A673 (cell line): ENCODE data around the gene PPP6R2. TPM values are rescaled to one million over a fixed set of nuclear protein-coding genes. Genes with fewer than 3 reads are reported as not detected.

Experiments used
- BruUV-seq: library from RNA; stranded (reverse); fragments of 400-500 nt; replicated peaks from 2 replicates; lab custom pipeline; 2021; lab: Mats Ljungman, UMichigan
- CTCF ChIA-PET: fragments of 300-600 bp; sonication (Branson Sonifier 250); formaldehyde crosslinking; loops from one replicate; lab custom pipeline; 2022; ENCODE audit warnings: antibody characterized with exemption; lab: Charles Lee
- POLR2A ChIA-PET: fragments of 300-600 bp; sonication (Branson Sonifier 250); formaldehyde crosslinking; loops from one replicate; lab custom pipeline; 2022; ENCODE audit warnings: antibody characterized with exemption; ENCODE audit not compliant: low non-redundant PET; lab: Charles Lee
- DNase-seq: peaks from one replicate; pipeline ENCODE4 v3.0.0-alpha.2; 2015; ENCODE audit warnings: low spot score
- H3K27ac ChIP-seq: fragments of 200-600 bp; sonication (generic); 2 replicates; pipeline ENCODE4 v1.5.1; 2016; ENCODE audit warnings: mixed run types, low read depth, mild to moderate bottlenecking, mixed read lengths, antibody characterized with exemption, low read length; ENCODE audit not compliant: poor library complexity, severe bottlenecking
- H3K27me3 ChIP-seq: fragments of 200-600 bp; sonication (generic); replicated peaks from 2 replicates; pipeline ENCODE4 v1.6.1; 2017; ENCODE audit warnings: mixed run types, low read depth, mild to moderate bottlenecking, mixed read lengths, antibody characterized with exemption, low read length; ENCODE audit not compliant: insufficient read depth, poor library complexity
- H3K36me3 ChIP-seq: fragments of 200-600 bp; sonication (generic); 2 replicates; pipeline ENCODE4 v1.6.1; 2016; ENCODE audit warnings: mixed run types, mild to moderate bottlenecking, mixed read lengths, antibody characterized with exemption, low read length; ENCODE audit not compliant: insufficient read depth, poor library complexity, severe bottlenecking
- H3K4me1 ChIP-seq: fragments of 200-600 bp; sonication (generic); 2 replicates; pipeline ENCODE4 v1.6.1; 2017; ENCODE audit warnings: mixed run types, mild to moderate bottlenecking, mixed read lengths, antibody characterized with exemption, low read length; ENCODE audit not compliant: insufficient read depth, poor library complexity, severe bottlenecking
- H3K4me3 ChIP-seq: fragments of 200-600 bp; sonication (generic); 2 replicates; pipeline ENCODE4 v1.5.1; 2016; ENCODE audit warnings: low read depth, mixed run types, mild to moderate bottlenecking, mixed read lengths, low read length; ENCODE audit not compliant: poor library complexity, severe bottlenecking
- H3K9me3 ChIP-seq: fragments of 200-600 bp; sonication (generic); 2 replicates; pipeline ENCODE4 v1.6.1; 2016; ENCODE audit warnings: mixed run types, low read depth, mild to moderate bottlenecking, mixed read lengths, antibody characterized with exemption, low read length; ENCODE audit not compliant: poor library complexity, severe bottlenecking
- CTCF ChIP-seq: fragments of 300-800, 200-600 bp; sonication (generic); conservative IDR thresholded peaks from 2 replicates; pipeline ENCODE4 v1.5.1; 2017; ENCODE audit warnings: low read depth, mild to moderate bottlenecking, antibody characterized with exemption, low read length, moderate library complexity, mixed read lengths
- EZH2 ChIP-seq: fragments of 200-600 bp; sonication (generic); IDR thresholded peaks from 2 replicates; pipeline ENCODE4 v1.6.1; 2017; ENCODE audit warnings: borderline replicate concordance, low read depth, mild to moderate bottlenecking, mixed read lengths, antibody characterized with exemption, low read length; ENCODE audit not compliant: poor library complexity, severe bottlenecking
- intact Hi-C: fragments of 100-400 bp; cut with micrococcal nuclease; formaldehyde crosslinking; loops from one replicate; pipeline ENCODE4 v1.10.0; 2022; ENCODE audit not compliant: unreplicated experiment
- total RNA-seq: library from RNA; stranded (reverse); gene quantifications from 2 replicates; pipeline ENCODE4 v1.2.3, GENCODE V29; 2021

Gene PPP6R2
- total RNA-seq, 1 experiment from 2014 or later: 64.6 TPM

DNA sequence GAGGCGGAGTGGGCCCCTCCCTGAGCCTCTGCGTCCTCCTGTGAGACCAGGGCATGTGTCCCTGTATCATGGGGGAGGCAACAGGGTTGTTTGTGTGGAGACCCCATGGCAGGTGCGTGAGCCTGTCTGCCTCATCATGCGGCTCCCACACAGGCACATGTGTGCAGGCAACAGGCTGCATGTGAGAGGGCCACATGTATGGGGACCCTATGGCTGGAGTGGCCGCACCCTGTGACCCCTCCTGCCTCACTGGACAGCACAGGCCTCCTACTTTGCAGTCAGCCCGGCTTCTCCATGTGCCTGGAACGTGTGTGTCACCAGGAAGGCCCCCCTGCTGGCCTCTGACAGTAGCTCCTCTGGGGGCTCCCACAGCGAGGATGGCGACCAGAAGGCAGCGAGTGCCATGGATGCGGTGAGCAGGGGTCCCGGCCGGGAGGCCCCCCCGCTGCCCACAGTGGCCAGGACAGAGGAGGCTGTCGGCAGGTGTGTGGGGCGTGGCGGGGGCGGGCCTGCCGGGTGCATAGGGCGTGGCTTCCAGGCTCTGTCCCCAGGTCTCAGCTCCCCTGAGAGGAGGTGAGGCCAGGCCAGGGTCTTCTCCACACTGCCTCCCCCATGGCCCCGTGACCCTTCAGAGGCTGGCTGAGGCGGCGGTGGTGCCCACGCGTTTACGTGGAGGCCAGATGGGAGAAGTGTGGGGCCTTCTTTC is 97.6 kb downstream of the PPP6R2 start:
- intact Hi-C loops: no loop called here
- no peak for TF ChIP-seq CTCF
- TF ChIP-seq EZH2: no peak

DNA sequence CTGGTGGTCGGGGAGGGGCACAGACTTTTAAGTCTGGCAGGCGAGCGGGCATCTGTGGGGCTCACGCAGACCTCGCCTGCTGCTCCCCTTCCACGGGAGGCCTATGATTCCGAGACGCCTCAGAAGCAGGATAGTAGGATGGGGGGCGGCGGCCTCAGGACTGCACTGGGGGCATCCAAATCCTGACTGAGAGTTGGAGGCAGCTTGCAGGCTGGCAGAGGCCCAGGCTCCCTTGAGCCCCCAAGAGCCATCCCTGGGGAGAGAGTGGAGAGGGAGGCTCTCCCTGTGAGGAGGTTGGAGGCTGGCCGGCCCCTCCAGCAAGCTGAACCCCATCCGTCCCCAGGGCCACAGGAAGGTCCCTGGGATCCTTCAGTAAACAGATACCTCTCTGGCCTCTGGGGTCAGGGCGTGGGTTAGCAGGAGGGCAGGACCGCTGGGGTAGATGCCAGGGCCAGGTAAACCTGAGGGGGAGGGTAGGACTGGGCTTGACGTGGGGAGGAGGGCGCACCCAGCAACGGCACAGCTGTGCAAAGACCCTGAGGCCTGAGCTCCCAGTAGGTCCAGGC is 98.4 kb downstream of the PPP6R2 start:
- ChIA-PET POLR2A (no interaction called here), CTCF (no interaction called here)
- no peak overlapping the region for H3K27ac ChIP-seq
- TF ChIP-seq CTCF: no peak
- TF ChIP-seq EZH2: no peak
- intact Hi-C loops: no loop called here
- H3K36me3 ChIP-seq: peaks cover 65% of the 10 kb centered on the region
- no peaks in the 10 kb centered on the region for H3K4me1 ChIP-seq
- H3K4me3 ChIP-seq: no peak overlapping the region
- H3K27me3 ChIP-seq: no peaks in the 10 kb centered on the region
- no TSS peak for BruUV-seq
- no peaks in the 10 kb centered on the region for H3K9me3 ChIP-seq
- no peak for DNase-seq

More for the DNA sequence above, 97.6 kb downstream of the PPP6R2 start:
- no peaks in the 10 kb centered on the region for H3K9me3 ChIP-seq
- CTCF ChIA-PET: no interaction called here
- DNase-seq: no peak
- no peak overlapping the region for H3K4me3 ChIP-seq
- no peak overlapping the region for H3K27ac ChIP-seq
- H3K27me3 ChIP-seq: no peaks in the 10 kb centered on the region
- POLR2A ChIA-PET: no interaction called here
- H3K4me1 ChIP-seq: no peaks in the 10 kb centered on the region
- peaks cover 65% of the 10 kb centered on the region for H3K36me3 ChIP-seq
- no TSS peak for BruUV-seq

GRCh38 chr22:50443197-50443596 is 100.1 kb downstream of the PPP6R2 start:
- peaks cover 66% of the 10 kb centered on the region for H3K36me3 ChIP-seq
- ChIA-PET POLR2A (no interaction called here), CTCF (no interaction called here)

More at GRCh38 chr22:50443197-50443596, 100.1 kb downstream of the PPP6R2 start:
- H3K4me1 ChIP-seq: no peaks in the 10 kb centered on the region
- no peak for TF ChIP-seq EZH2
- no peaks in the 10 kb centered on the region for H3K9me3 ChIP-seq
- H3K4me3 ChIP-seq: no peak overlapping the region
- H3K27me3 ChIP-seq: no peaks in the 10 kb centered on the region
- H3K27ac ChIP-seq: no peak overlapping the region
- intact Hi-C loops: no loop called here
- BruUV-seq: no TSS peak
- no peak for DNase-seq
